Liver (tissue), 9 donors: ENCODE data around the gene PTPRN2. TPM values are rescaled to one million over a fixed set of nuclear protein-coding genes. Genes with fewer than 3 reads are reported as not detected.

Experiments used
- DNase-seq: peaks from one replicate; pipeline ENCODE4 v3.0.0-alpha.2; 2017; ENCODE audit warnings: low spot score
- H3K27ac ChIP-seq, 2 donors: one replicate each; pipeline ENCODE4 v1.7.0; 2013; ENCODE audit warnings: inconsistent platforms in 2 of 2, low read length in 2 of 2, control low read depth in 1 of 2, low read depth in 1 of 2, mild to moderate bottlenecking in 1 of 2
- H3K27me3 ChIP-seq, 4 donors: one replicate each; pipeline versions ENCODE4 v1.6.1 to v1.7.0; 2013; ENCODE audit warnings: low read length in 3 of 4, inconsistent platforms in 1 of 4, mild to moderate bottlenecking in 1 of 4, moderate library complexity in 1 of 4; ENCODE audit not compliant: control insufficient read depth in 4 of 4, insufficient read depth in 4 of 4
- H3K36me3 ChIP-seq, 4 donors: one replicate each; pipeline versions ENCODE4 v1.6.1 to v1.7.0; 2013; ENCODE audit warnings: low read length in 3 of 4, mild to moderate bottlenecking in 3 of 4, low read depth in 1 of 4, moderate library complexity in 1 of 4; ENCODE audit not compliant: control insufficient read depth in 4 of 4, insufficient read depth in 3 of 4
- H3K4me1 ChIP-seq, 4 donors: one replicate each; pipeline versions ENCODE4 v1.6.1 to v1.7.0; 2013; ENCODE audit warnings: low read length in 3 of 4, mild to moderate bottlenecking in 3 of 4, moderate library complexity in 1 of 4; ENCODE audit not compliant: control insufficient read depth in 4 of 4, insufficient read depth in 4 of 4
- H3K4me3 ChIP-seq, 3 donors: one replicate each; pipeline versions ENCODE4 v1.6.1 to v1.7.0; 2013; ENCODE audit warnings: low read length in 3 of 3, control low read depth in 1 of 3, low read depth in 1 of 3, mild to moderate bottlenecking in 1 of 3
- H3K9ac ChIP-seq, 2 donors: one replicate each; pipeline ENCODE4 v1.7.0; 2013; ENCODE audit warnings: low read length in 2 of 2, mild to moderate bottlenecking in 2 of 2, moderate library complexity in 2 of 2, control low read depth in 1 of 2, low read depth in 1 of 2
- H3K9me3 ChIP-seq, 4 donors: one replicate each; pipeline versions ENCODE4 v1.6.1 to v1.7.0; 2013; ENCODE audit warnings: low read length in 3 of 4; ENCODE audit not compliant: control insufficient read depth in 4 of 4
- ATF3 ChIP-seq: IDR thresholded peaks from 2 replicates; pipeline ENCODE4 v1.6.1; 2016; ENCODE audit warnings: antibody characterized with exemption
- CTCF ChIP-seq: fragments of 150-350 bp; IDR thresholded peaks from 2 replicates; pipeline ENCODE4 v1.5.1; 2017; ENCODE audit warnings: improper control_type of control experiment, low read depth, low read length; ENCODE audit not compliant: missing input control
- EGR1 ChIP-seq, 2 donors: IDR thresholded peaks; 2 replicates each; pipeline ENCODE4 v1.6.1; 2016 to 2018; ENCODE audit warnings: antibody characterized with exemption in 2 of 2, low read depth in 2 of 2
- FOXA1 ChIP-seq: IDR thresholded peaks from 2 replicates; pipeline ENCODE4 v1.6.1; 2016; ENCODE audit warnings: antibody characterized with exemption
- FOXA2 ChIP-seq: IDR thresholded peaks from 2 replicates; pipeline ENCODE4 v1.6.1; 2016; ENCODE audit warnings: antibody characterized with exemption
- GABPA ChIP-seq, 2 donors: IDR thresholded peaks in 1 of 2; conservative IDR thresholded peaks in 1 of 2; 2 replicates each; pipeline ENCODE4 v1.6.1; 2016; ENCODE audit warnings: antibody characterized with exemption in 2 of 2, mild to moderate bottlenecking in 1 of 2, moderate library complexity in 1 of 2
- HNF4A ChIP-seq, 2 donors: conservative IDR thresholded peaks; 2 replicates each; pipeline ENCODE4 v1.6.1; 2016; ENCODE audit warnings: antibody characterized with exemption in 2 of 2, mild to moderate bottlenecking in 2 of 2
- HNF4G ChIP-seq: IDR thresholded peaks from 2 replicates; pipeline ENCODE4 v1.6.1; 2016; ENCODE audit warnings: antibody characterized with exemption
- JUND ChIP-seq, 2 donors: IDR thresholded peaks; 2 replicates each; pipeline ENCODE4 v1.6.1; 2016; ENCODE audit warnings: antibody characterized with exemption in 2 of 2
- MAX ChIP-seq: IDR thresholded peaks from 2 replicates; pipeline ENCODE4 v1.6.1; 2016; ENCODE audit warnings: antibody characterized with exemption
- NR2F2 ChIP-seq: IDR thresholded peaks from 2 replicates; pipeline ENCODE4 v1.6.1; 2016; ENCODE audit warnings: antibody characterized with exemption
- REST ChIP-seq: IDR thresholded peaks from 2 replicates; pipeline ENCODE4 v1.6.1; 2016; ENCODE audit warnings: antibody characterized with exemption, mild to moderate bottlenecking
- RXRA ChIP-seq, 2 donors: IDR thresholded peaks; 2 replicates each; pipeline ENCODE4 v1.6.1; 2017 to 2018; ENCODE audit warnings: antibody characterized with exemption in 2 of 2, mild to moderate bottlenecking in 1 of 2
- TAF1 ChIP-seq: conservative IDR thresholded peaks from 2 replicates; pipeline ENCODE4 v1.6.1; 2016; ENCODE audit warnings: antibody characterized with exemption, mild to moderate bottlenecking
- YY1 ChIP-seq: IDR thresholded peaks from 2 replicates; pipeline ENCODE4 v1.6.1; 2016; ENCODE audit warnings: antibody characterized with exemption, mild to moderate bottlenecking
- WGBS: extraction: QIAGEN DNeasy Blood & Tissue Kit; methylation state at CpG from one replicate; pipeline ENCODE4 v1.1.7; 2013; 5-methylcytosine and 5-hydroxymethylcytosine counted together
- polyA plus RNA-seq, 2 donors: library from polyadenylated mRNA; stranded (reverse) in 1 of 2; unstranded in 1 of 2; fragments of 200-250 nt in 1 of 2; fragments of >200 nt in 1 of 2; fragmentation: Nextera tagmentation in 1 of 2; extraction: Ambion mirVana in 1 of 2; gene quantifications; one replicate each; pipeline versions ENCODE4 v1.2.1 to v1.2.3, GENCODE V29; 2013 to 2015
- total RNA-seq, 2 donors: library from RNA; depleted of rRNA; stranded (reverse); fragments of >200 nt; gene quantifications; one replicate each; pipeline ENCODE4 v1.2.3, GENCODE V29; 2014
- donor health status: healthy.
- donor health status: healthy.
- donor health status: healthy.
- donor health status: healthy.
- donor health status: healthy.

Gene PTPRN2
- total and polyA plus RNA-seq, 4 donors = 0.75 to 1.9 (median 1.1) TPM

GRCh38 chr7:158062661-158063060 is 525.0 kb downstream of the PTPRN2 start:
- H3K27ac ChIP-seq = no peak overlapping the region
- no peak for DNase-seq
- 95% methylated on average over 20 of the region's 20 CpGs for WGBS

GRCh38 chr7:158061884-158062656 is 525.6 kb downstream of the PTPRN2 start:
- 93% methylated on average over 24 of the region's 24 CpGs for WGBS
- Histone ChIP-seq H3K4me1 (no peaks in the 10 kb centered on the region), H3K4me3 (no peak overlapping the region), H3K9ac (no peak overlapping the region), H3K9me3 (no peaks in the 10 kb centered on the region), H3K27ac (no peak overlapping the region), H3K27me3 (no peaks in the 10 kb centered on the region), H3K36me3 (no peaks in the 10 kb centered on the region)
- no peak for DNase-seq
- TF ChIP-seq TAF1 (no peak), NR2F2 (no peak), JUND (IDR thresholded peaks at IDR 0.05) (no peak), REST (no peak), MAX (no peak), GABPA (IDR thresholded peaks at IDR 0.05 in 1 of 2, conservative IDR thresholded peaks at IDR 0.05 in 1 of 2) (no peak), HNF4A (conservative IDR thresholded peaks at IDR 0.05) (no peak), YY1 (no peak), FOXA1 (no peak)

More at GRCh38 chr7:158062661-158063060, 525.0 kb downstream of the PTPRN2 start:
- H3K36me3 ChIP-seq = no peaks in the 10 kb centered on the region
- no peak for TF ChIP-seq HNF4G
- TF ChIP-seq FOXA1 = no peak
- no peak for TF ChIP-seq JUND (IDR thresholded peaks at IDR 0.05)
- TF ChIP-seq FOXA2 = no peak
- TF ChIP-seq ATF3 = no peak
- no peak for TF ChIP-seq RXRA (IDR thresholded peaks at IDR 0.05)
- no peak for TF ChIP-seq REST
- TF ChIP-seq YY1 = no peak
- TF ChIP-seq CTCF = no peak
- TF ChIP-seq EGR1 (IDR thresholded peaks at IDR 0.05; ENCODE audit: low read depth in 2 of 2) = no peak
- TF ChIP-seq GABPA (IDR thresholded peaks at IDR 0.05 in 1 of 2, conservative IDR thresholded peaks at IDR 0.05 in 1 of 2) = no peak
- no peak for TF ChIP-seq NR2F2
- no peak for TF ChIP-seq HNF4A (conservative IDR thresholded peaks at IDR 0.05)
- no peaks in the 10 kb centered on the region for H3K9me3 ChIP-seq
- H3K4me1 ChIP-seq = no peaks in the 10 kb centered on the region
- H3K4me3 ChIP-seq = no peak overlapping the region
- no peak overlapping the region for H3K9ac ChIP-seq
- H3K27me3 ChIP-seq = no peaks in the 10 kb centered on the region
